ENCODE results near the gene ZWILCH.

The ZWILCH gene

GRCh38 chr15:66572146-66572545 is 67.0 kb downstream of the ZWILCH start:
- Histone ChIP-seq H3K4me3 (ENCODE audit: low read length) (no peak overlapping the region), H3K9ac (ENCODE audit: low read length) (no peak overlapping the region), H3K9me3 (ENCODE audit: insufficient read depth, low read length) (no peaks in the 10 kb centered on the region)

GRCh38 chr15:66573348-66573718 is 68.2 kb downstream of the ZWILCH start:
- Histone ChIP-seq H3K4me2 (ENCODE audit: low read length) (peak overlapping the region; percentile 51), H3K9ac (ENCODE audit: low read length) (no peak overlapping the region), H3K27ac (ENCODE audit: low read length) (no peak overlapping the region), H3K27me3 (ENCODE audit: low read depth, low read length) (no peaks in the 10 kb centered on the region), H3K4me1 (ENCODE audit: low read length) (peaks cover 20% of the 10 kb centered on the region), H3K9me3 (ENCODE audit: insufficient read depth, low read length) (no peaks in the 10 kb centered on the region), H3K36me3 (replicated peaks; ENCODE audit: low read depth, low read length) (no peaks in the 10 kb centered on the region), H2AFZ (ENCODE audit: low read depth, low read length) (peak overlapping the region; percentile 17; the same call in 1 of the 2 replicates), H4K20me1 (ENCODE audit: insufficient read depth, low read length) (no peaks in the 10 kb centered on the region), H3K4me3 (ENCODE audit: low read length) (no peak overlapping the region; the same call in 1 of the 2 replicates), H3K79me2 (ENCODE audit: low read length) (no peaks in the 10 kb centered on the region)
- TF ChIP-seq EZH2phosphoT487 (IDR thresholded peaks at IDR 0.05; ENCODE audit: low read depth) (no peak), CTCF (IDR thresholded peaks at IDR 0.05; ENCODE audit: low read depth, low read length) (no peak)

More at GRCh38 chr15:66572146-66572545, 67.0 kb downstream of the ZWILCH start:
- H3K4me2 ChIP-seq (ENCODE audit: low read length), result no peak overlapping the region
- H3K27me3 ChIP-seq (ENCODE audit: low read depth, low read length), result no peaks in the 10 kb centered on the region
- TF ChIP-seq EZH2phosphoT487 (IDR thresholded peaks at IDR 0.05; ENCODE audit: low read depth) (no peak), CTCF (IDR thresholded peaks at IDR 0.05; ENCODE audit: low read depth, low read length) (no peak)
- H3K4me1 ChIP-seq (ENCODE audit: low read length), result peaks cover 20% of the 10 kb centered on the region
- H3K36me3 ChIP-seq (replicated peaks; ENCODE audit: low read depth, low read length), result no peaks in the 10 kb centered on the region
- H2AFZ ChIP-seq (ENCODE audit: low read depth, low read length), result no peak overlapping the region; the same call in 1 of the 2 replicates
- no peak overlapping the region for H3K27ac ChIP-seq (ENCODE audit: low read length)
- no peaks in the 10 kb centered on the region for H3K79me2 ChIP-seq (ENCODE audit: low read length)
- H4K20me1 ChIP-seq (ENCODE audit: insufficient read depth, low read length), result no peaks in the 10 kb centered on the region

GRCh38 chr15:66573719-66574595 is 68.8 kb downstream of the ZWILCH start:
- Histone ChIP-seq H3K4me3 (ENCODE audit: low read length) (no peak overlapping the region; the same call in 1 of the 2 replicates), H3K9me3 (ENCODE audit: insufficient read depth, low read length) (no peaks in the 10 kb centered on the region), H3K79me2 (ENCODE audit: low read length) (no peaks in the 10 kb centered on the region), H3K27me3 (ENCODE audit: low read depth, low read length) (no peaks in the 10 kb centered on the region), H3K36me3 (replicated peaks; ENCODE audit: low read depth, low read length) (no peaks in the 10 kb centered on the region), H3K27ac (ENCODE audit: low read length) (no peak overlapping the region), H3K9ac (ENCODE audit: low read length) (no peak overlapping the region), H3K4me2 (ENCODE audit: low read length) (peak overlapping the region; percentile 51), H2AFZ (ENCODE audit: low read depth, low read length) (peak overlapping the region; percentile 17; the same call in 1 of the 2 replicates), H4K20me1 (ENCODE audit: insufficient read depth, low read length) (no peaks in the 10 kb centered on the region), H3K4me1 (ENCODE audit: low read length) (peaks cover 20% of the 10 kb centered on the region)
- TF ChIP-seq EZH2phosphoT487 (IDR thresholded peaks at IDR 0.05; ENCODE audit: low read depth) (no peak), CTCF (IDR thresholded peaks at IDR 0.05; ENCODE audit: low read depth, low read length) (no peak)

GRCh38 chr15:66574596-66574950 is 69.4 kb downstream of the ZWILCH start:
- Histone ChIP-seq H2AFZ (ENCODE audit: low read depth, low read length) (no peak overlapping the region), H3K4me2 (ENCODE audit: low read length) (no peak overlapping the region), H3K36me3 (replicated peaks; ENCODE audit: low read depth, low read length) (no peaks in the 10 kb centered on the region), H3K27ac (ENCODE audit: low read length) (no peak overlapping the region), H3K9me3 (ENCODE audit: insufficient read depth, low read length) (no peaks in the 10 kb centered on the region), H3K4me3 (ENCODE audit: low read length) (no peak overlapping the region), H4K20me1 (ENCODE audit: insufficient read depth, low read length) (no peaks in the 10 kb centered on the region), H3K79me2 (ENCODE audit: low read length) (no peaks in the 10 kb centered on the region), H3K27me3 (ENCODE audit: low read depth, low read length) (no peaks in the 10 kb centered on the region), H3K4me1 (ENCODE audit: low read length) (peaks cover 20% of the 10 kb centered on the region), H3K9ac (ENCODE audit: low read length) (no peak overlapping the region)
- no peak for TF ChIP-seq EZH2phosphoT487 (IDR thresholded peaks at IDR 0.05; ENCODE audit: low read depth)
- TF ChIP-seq CTCF (IDR thresholded peaks at IDR 0.05; ENCODE audit: low read depth, low read length), result no peak
